Measurements from ENCODE around the gene EME1.
"Not testable (repeated sequence)": the region's sequence is repeated elsewhere in the genome, so short reads cannot be mapped to it uniquely, and the experiment has no call there.

DNA sequence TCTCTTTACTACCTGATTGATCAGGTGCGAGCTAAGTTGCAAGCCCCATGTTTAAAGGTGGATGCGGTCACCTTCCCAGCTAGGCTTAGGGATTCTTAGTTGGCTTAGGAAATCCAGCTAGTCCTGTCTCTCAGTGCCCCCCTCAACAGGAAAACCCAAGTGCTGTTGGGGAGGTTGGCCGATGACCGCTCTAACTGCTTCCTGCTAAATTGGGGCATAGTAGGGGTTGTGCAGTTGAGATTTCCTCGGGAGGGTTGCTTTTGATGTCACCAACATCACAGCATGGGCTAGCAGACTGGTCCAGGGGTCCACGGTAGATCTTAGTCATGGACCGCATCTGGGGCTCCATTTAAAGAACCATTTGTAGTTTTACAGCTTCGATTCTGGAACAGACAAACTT is 26.6 kb downstream of the EME1 start:
- not testable (repeated sequence) for TF ChIP-seq POLR2A (IDR thresholded peaks at IDR 0.05; ENCODE audit: low read length); GATA1 (IDR thresholded peaks at IDR 0.05; ENCODE audit: low read depth, low read length)

Data from erythroblast (primary cell).